Activated gamma-delta T cell treated with anti-CD3 and anti-CD28 coated beads, Interleukin-2, amount 50 U/mL, for 16 hours (primary cell): ENCODE measurements around the gene AKAP1.

ENCODE experiments used
- DNase-seq: peaks from one replicate; pipeline ENCODE4 v3.0.0-alpha.2; 2020; ENCODE audit warnings: low read depth

AKAP1 gene

DNA sequence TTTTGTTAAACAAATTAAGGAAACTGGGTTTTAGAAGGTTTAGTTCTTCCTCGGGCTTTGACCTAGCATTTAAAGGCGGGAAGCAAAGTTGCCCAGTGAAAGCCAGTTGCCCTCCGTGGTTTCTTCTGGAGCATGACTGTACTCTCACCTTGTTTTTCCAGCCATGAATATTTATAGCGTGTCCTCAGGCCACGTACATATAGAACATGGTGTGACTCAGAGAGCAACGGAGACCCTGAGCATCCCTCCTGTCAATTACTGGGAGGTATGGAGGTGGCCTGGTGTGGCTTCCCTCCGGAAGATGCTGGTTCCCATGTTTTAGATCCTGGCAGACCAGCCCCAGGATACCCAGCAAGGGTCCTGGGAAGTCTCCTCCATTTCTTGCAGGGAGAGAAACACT is 48.4 kb downstream of the AKAP1 start:
- no peak for DNase-seq

DNA sequence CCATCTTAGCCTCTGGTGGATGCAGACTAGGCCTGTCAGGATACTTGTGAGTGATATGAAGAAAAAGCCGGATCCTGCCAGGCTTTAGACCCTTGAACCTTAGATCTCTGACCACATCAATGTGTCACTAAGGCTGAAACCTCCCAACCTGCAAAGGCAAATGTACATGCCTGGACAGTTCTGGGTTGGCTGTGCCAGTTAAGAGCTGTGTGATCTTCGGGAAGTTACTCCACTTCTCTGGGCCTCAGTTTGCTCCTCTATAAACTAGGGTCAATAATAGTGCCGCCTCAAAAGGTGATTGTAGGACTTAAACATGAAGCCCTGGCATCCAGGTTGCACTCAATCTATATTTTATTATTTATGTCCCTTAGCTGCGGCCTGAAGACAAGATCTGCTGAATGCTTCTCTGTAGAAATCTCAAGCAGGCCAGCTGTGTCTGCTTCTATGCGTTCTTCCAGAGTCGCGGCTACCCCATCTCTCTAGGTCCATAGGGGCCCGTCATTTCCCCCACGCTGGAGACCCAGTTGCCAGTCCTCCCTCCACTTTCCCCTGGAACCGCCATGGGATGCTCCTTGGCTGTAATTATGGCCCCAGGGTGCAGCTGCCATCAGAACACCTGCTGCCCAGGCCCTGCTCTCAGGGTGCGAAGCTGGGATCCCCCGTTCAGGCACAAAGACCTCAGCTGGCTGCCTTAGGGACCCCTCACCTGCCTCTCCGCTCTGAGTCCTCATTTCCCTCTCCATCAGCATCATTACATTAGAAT is 50.2 kb downstream of the AKAP1 start:
- no peak for DNase-seq

DNA sequence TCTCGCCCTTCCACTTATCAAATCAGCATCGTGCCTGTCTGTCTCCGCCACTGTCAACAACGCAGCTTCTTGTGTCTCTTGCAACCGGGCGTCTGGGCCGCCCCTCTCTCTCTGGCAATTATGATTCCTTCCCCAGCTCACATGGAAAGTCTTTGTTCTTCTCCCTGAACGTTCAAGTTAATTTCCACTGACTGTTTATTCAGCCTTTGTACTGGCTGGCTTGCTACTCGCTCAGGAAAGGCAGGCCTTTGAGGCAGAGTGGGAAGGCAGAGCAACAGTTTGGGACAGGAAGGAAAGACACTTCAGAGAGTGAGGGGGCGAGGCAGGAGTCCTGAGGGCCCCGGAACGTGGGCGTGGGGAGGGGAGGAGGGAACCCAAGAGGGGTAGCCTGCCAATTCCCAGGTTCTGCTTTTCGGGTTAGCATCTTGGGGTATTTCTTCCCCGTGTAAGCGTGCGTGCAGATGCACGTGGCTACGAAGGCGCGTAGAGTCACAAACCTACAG is 50.8 kb downstream of the AKAP1 start:
- DNase-seq = no peak

DNA sequence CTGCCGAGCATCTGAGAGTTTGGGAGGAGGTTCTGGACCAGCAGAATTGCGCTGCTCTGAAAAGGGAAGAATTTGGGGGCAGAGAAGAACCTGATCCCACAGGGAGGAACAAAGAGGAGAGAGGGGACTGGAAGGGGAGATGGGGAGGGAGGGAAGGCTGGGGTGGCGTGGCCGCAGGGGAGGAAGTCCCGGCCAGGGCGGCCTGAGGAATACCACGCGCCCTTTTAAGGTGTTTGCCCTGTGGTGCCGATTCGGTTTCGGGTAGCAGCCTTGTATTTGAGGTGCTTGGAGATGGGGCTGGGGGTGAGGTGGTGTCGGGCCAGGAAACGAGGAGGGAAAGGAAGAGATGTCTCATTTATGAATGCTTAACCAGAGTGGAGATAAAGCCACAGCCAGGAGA is 51.3 kb downstream of the AKAP1 start:
- DNase-seq = no peak

DNA sequence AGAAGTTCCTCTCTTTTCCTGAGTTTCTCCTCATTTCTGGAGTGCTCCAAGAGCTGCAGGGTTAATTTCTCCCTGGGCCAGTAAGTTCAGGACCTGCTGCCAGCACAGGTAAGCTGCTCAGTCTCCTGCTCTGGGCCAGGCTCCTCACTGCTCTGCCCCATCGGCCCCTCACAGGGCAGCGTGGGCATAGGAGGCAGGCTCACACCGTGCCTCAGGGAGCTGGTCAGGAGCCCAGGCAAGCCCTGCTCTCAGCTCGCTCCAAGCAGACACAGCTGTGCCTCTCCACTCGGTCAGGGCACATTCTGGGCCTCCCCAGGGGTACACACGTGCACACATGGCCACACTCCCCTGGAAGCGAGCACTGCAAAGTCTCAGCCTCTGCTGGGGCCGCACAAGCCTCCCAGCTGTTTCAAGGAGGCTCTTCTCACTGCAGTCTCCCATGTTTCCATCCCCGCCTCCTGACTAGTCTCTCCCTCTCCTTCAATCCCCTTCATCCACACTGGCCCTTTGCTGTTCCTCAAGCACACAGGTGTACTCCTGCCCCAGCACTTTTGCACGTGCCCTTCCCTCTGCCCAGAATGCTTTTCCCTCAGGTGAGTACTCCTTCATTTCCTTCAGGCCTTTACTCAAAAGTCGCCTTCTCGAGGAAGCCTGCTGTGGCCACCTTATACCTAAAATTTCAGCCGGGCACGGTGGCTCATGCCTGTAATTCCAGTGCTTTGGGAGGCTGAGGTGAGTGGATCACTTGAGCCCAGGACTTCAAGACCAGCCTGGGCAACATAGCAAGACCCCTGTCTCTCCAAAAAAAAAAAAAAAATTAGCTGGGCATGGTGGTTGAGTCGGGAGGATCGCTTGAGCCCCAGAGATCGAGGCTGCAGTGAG is 53.2 kb downstream of the AKAP1 start:
- DNase-seq = no peak

DNA sequence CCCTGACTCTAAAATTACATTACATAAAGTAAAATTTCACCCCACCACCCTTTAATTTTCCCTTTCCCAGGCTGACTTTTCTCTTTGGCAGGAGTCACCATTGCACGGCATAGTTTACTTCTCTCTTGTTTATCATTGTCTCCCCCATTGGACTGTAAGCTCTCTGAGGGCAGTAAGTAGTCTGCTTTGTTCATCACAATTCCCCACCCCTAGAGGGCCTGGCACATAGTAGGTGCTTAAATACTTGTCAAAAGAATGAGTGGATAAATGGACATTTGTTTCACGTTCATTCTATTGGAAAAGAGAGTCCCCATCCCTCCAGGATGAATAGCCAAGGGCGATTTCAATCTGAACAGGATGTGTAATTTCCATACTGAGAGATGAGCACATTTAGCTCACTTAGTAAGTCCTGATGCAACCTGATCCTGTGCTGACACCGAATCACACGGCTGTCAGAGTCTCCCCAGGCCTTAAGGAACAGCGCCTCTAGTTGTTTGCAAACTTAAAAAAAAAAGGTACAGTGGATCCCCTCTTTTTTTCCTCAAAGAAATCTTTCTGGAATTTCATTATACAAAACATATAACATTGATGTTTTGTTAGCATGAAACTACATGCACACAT is 54.0 kb downstream of the AKAP1 start:
- no peak for DNase-seq

DNA sequence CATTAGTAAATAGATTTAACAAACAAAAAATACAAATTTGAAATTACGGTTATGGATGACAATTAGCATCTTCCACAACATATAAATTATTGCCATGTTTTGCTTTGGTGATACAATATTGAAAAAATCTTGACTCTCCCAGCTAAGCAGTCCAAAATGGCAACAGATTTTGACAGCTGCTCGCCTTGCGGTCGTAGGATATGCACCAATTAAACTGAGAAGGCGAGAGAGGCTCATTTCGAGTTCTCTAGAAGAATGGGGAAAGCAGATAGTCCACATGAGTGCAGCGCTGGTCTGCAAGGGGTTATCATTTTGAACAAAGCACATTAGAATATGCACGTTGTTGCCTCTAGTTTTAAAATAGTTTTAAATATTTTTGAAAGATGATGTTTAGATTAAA is 55.3 kb downstream of the AKAP1 start:
- DNase-seq = no peak

DNA sequence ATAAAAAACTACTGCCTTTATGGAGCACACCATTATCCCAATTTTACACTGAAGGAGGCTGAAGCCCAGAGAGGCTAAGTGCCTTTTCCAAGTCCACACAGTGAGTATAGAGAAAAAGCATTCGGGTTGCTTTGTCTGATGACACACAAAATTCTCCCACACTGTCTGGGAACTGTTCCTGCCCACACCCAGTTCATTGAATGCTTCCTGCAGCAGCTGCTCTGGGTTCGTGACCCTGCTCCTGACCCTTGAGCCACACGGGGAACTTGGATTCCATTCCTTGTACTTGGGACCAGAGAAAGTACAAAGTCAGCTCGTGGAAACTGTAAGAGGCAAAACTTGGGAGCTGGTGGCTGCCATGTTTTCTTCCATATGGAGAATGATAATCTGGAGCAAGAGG is 57.9 kb downstream of the AKAP1 start:
- no peak for DNase-seq

DNA sequence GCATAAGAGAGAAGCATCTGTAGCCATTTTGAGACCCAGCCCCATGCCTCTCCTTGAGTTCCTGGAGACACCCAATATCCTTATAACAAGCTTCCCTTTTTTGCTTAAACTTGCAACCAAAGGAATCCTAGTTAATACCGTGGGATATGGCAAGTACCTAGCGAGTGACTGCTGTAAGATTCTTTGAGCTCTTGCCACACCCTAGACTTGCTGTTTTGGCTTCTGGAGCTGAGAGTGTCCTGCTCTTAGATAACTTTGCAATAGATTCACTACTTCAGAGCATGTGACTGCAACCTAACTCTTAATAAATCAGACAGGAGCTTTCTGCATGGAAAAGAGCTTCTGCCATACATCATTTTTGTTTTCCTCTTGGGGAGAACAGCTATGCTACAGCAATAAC is 58.3 kb downstream of the AKAP1 start:
- DNase-seq = no peak

DNA sequence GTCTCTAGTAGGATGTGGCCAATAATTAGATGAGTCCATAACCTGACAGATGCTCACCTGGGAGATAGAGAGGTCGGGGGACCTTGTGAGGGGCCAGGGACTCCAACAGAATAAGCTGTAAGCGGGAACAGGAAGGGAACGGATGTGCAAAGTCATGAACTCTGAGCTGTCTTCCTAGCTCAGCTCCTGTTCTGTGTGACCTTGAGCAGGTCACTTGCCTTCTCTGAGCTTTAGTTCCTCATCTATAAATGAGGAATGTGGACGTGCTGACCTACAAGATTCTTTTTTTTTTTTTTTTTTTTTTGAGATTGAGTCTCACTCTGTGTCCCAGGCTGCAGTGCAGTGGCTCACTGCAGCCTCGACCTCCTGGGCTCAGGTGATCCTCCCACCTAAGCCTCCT is 58.9 kb downstream of the AKAP1 start:
- DNase-seq = no peak

DNA sequence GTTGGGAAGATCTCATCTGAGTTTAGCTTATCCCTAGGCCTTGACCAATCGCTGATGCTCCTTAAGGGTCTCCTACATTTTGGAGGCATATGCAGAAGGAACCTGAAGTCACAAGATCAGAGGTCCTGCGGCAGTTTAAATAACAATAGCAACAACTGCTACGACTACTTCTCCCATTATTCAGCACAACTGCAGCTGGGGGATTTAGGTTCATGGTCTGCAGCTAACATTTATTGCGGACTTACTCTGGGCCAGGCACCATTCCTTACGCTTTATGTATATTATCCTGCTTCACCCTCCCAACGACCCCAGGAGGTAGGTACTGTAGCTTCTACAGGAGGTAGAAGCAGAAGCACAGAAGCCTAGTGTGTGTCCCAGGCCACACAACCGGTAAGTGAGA is 59.5 kb downstream of the AKAP1 start:
- DNase-seq = no peak

DNA sequence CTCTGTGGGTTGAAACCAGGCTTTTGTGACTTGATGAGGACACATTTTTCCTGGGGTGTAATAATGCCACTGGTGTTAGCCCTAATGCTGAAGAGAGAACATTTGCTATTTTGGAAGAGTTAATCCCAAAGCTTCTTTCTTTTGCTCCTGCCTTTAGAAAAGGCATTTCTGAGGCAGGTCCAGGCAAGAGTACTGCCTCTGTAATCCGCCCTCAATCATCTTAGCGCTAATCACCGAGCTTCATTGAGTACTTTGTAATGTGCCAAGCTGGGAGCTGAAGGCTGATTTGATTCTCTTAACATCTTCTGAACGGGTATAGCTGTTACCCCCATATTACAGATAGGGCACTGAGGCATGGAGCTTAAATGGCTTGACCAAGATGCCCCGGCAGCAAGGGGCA is 60.3 kb downstream of the AKAP1 start:
- no peak for DNase-seq

DNA sequence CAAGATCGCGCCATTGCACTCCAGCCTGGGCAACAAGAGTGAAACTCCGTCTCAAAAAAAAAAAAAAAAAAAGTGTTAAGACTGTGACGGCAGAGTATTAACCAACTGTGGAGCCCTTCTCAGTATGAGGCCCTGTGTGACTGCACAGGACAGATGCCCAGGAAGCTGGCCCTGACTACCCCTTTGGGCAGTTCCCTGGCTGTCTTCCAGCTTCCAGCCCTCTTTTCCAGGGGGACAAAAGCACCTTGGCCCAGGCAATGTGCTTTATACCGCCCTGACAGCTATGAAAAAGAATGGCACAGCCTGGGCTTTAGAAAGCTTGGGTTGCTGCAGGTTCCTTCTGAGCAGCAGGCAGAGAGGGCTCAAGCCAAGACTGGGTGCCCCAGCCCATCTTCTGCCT is 61.2 kb downstream of the AKAP1 start:
- DNase-seq = no peak

DNA sequence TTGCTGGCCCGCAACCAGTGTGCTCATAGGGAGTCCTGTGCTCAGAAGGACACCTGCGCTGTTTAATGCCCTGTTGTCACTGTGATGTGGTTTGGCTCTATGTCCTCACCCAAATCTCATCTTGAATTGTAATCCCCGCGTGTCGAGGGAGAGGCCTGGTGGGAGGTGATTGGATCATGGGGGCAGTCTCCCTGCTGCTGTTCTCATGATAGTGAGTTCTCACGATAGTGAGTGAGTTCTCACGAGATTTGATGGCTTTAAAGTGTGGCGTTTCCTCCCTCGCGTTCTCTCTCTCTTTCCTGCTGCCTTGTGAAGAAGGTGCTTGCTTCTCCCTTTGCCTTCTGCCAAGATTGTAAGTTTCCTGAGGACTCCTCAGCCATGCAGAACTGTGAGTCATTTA is 66.8 kb downstream of the AKAP1 start:
- no peak for DNase-seq

DNA sequence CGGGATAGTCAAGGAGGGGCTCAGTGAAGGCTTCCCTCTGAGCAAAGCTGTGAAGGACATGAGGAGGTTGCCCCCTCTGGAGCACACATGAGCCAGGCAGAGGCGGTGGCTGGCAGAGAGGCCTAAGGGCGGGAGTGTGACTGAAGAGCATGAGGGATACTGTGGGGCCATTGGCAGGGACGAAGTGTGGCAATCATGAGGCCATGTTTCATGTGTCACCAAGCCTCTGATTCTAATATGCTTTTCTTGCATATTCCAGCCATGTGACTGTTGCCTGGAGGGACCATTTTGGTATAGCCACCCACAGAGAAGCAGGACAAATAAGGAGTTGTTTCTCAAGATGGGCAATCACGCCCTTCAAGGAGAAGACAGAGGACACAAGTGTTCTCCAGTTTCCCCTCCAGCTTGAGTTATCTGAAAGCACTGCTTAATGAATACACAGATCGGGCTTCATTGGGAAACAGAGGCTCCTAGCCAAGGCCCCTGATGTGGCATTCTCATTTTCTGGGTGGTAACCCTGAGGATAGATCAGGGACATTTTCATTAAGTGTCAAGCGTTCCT is 68.0 kb downstream of the AKAP1 start:
- DNase-seq = no peak

DNA sequence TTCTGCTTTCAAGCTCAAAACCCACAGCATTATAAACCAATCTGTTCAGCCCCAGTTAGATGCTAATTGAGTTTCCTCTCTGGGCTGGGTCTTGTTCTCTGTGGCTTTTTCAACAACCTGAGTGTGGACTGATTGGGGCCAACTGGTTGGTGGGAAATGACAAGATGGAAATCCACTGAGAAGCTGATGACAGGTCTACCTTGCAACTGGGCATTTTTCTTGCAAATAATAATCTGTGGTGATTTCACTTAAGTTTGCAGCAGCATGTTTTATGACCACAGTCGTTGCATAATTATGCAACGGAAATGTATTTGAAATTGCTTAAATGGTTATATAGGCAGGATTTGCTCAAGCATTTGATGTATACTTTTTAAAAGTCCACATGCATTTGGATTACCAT is 69.9 kb downstream of the AKAP1 start:
- DNase-seq = no peak

DNA sequence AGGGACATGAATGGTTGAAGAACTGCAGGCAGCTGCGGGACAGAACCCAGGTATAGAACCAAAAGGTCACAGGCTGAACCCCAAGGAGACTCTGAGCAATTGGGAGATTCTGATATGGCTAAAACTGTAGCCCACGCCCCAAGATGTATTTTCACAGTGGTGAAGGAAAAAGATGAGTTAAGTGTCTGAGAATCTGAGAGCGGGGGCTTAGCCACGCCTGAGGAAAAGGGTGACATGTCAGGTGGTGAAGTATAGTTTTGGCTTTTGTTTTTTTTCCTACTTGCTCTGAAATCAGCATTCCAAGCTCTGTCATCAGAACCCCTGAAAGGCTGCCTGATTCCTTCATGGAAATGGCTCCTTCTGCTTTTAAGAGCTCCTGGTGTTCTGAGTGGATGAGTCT is 73.3 kb downstream of the AKAP1 start:
- no peak for DNase-seq

DNA sequence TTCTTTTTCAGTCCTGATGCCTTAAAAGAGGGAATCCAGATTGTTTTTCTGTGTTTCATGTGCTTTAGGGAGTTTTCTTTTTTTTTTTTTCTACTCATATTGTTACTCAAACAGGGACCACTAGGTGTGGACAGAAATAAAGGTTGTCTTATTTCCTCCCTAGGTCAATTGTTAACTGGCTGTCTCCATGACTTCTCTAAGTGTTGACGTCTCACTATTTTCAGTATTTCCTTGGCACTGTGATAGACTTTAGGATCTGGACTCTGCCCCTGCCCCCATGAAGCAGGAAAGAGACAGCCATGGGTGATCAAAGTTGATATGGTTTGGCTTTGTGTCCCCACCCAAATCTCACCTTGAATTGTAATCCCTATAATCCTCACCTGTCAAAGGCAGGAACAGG is 73.7 kb downstream of the AKAP1 start:
- no peak for DNase-seq

DNA sequence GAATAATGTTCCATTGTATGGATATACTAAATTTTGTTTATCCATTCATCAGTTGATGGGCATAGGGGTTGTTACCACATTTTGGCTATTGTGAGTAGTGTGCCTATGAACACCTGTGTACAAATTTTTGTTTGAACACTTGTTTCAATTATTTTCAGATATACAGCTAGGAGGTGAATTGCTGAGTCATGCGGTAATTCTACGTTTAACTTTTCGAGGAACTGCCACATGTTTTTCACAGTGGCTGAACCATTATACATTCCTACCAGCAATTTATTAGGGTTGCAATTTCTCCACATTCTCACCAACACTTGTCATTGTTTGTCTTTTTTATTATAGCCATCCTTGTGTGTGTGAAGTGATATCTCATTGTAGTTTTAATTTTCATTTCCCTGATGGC is 75.6 kb downstream of the AKAP1 start:
- no peak for DNase-seq

DNA sequence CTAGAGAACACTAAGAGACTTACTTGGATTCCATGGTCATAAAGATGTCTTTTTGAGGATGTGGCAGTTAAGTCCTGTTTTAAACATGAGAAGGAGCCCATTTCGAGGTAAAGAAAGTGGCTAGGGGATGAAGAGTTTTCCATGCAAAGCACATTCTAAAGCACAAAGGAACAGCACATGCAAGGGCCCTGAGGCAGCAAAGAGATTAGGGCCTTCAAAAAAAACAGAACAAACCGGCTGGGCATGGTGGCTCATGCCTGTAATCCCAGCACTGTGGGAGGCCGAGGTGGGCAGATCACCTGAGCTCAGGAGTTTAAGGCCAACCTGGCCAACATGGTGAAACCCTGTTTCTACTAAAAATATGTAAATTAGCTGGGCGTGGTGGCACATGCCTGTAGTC is 79.8 kb downstream of the AKAP1 start:
- DNase-seq = no peak

DNA sequence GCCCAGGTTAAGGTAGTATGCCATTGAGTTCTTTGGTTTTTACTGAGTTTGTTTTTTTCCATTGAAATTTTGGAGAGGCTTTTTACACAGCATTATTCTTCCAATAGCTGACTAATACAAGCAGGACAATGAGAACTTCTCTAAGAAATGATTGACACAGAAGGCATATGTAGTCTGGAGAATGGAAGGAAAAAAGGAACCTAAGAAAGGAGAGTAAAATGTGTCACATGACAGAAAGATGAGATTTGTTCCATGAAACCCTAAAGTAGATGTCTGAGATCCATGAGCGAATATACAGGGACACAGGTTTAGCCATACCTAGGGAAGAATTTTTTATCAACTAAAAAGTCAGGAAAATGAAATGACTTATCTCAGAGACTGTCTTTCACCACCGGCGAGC is 80.7 kb downstream of the AKAP1 start:
- no peak for DNase-seq

DNA sequence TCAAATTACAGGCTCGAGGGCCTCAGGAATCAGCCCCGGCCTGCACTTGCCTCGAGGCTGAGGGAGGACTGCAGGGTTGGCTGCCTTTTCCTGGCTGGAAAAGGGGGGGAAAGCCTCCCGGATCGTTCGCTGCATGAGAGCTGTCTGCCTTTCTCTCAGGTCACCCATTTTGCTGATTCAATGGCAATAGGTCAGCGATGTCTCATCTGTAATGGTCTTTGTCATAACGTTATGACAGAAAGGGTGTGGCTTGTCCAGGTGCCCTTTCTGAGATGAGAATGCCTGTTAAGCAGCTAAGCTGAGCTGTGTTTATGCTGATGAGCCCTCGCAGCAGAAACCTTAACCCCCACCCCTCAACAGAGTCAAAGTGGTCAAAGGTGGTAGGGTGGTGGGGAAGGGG is 81.8 kb downstream of the AKAP1 start:
- no peak for DNase-seq

DNA sequence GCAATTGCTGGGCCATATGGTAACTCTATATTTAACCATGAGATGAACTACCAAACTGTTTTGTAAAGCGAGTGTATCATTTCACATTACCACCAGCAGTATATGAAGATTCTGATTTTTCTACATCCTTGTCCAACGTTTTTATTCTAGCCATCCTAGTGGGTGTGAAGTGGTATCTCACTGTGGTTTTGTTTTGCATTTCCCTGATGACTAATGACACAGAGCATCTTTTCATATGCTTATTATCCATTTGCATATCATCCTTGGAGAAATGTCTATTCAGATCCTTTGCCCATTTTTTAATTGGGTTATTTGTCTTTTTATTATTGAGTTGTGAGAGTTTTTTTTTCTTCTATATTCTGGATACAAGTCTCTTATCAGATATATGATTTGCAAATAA is 83.6 kb downstream of the AKAP1 start:
- DNase-seq = no peak
